NOMO-1 treated with DMSO at 0.1 percent for 48 hours (cell line): ENCODE data around the gene GABRA5.
A peak's percentile ranks its signal among the peaks of the same experiment; 100 is the strongest.
"Not testable (repeated sequence)": the region's sequence is repeated elsewhere in the genome, so short reads cannot be mapped to it uniquely, and the experiment has no call there.

Experiments
- DNase-seq: peaks from one replicate; lab custom pipeline; 2025; ENCODE audit not compliant: unreplicated experiment; lab: John Stamatoyannopoulos, UW

GABRA5 gene

GRCh38 chr15:26875476-26875850 lies 8.6 kb downstream of the GABRA5 start:
- DNase-seq, result no peak

DNA sequence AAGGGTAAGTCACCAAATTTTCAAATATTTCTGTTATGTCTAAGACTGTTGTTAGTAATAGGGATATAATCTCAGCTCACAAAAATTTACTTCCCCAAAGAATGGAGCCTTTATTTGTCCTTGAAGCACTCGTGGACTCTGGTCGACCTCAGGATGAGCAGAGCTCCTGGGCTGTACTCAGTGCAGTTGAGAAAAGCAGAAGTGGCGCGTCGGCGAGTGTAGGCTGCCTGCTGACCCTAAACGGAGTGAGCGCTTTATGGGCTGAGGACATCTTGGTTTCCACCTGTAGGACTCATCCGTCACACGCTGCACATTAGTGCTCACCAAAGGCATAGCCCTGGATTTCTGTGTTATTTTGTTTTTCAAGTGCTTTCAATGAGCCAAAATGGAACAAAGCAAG lies 11.0 kb downstream of the GABRA5 start:
- no peak for DNase-seq

GRCh38 chr15:26879706-26880105 lies 12.8 kb downstream of the GABRA5 start:
- no peak for DNase-seq

GRCh38 chr15:26882112-26882511 lies 15.2 kb downstream of the GABRA5 start:
- no peak for DNase-seq

- no peak for DNase-seq
These were observed 15.9 kb downstream of the GABRA5 start for GRCh38 chr15:26882616-26883365.

DNA sequence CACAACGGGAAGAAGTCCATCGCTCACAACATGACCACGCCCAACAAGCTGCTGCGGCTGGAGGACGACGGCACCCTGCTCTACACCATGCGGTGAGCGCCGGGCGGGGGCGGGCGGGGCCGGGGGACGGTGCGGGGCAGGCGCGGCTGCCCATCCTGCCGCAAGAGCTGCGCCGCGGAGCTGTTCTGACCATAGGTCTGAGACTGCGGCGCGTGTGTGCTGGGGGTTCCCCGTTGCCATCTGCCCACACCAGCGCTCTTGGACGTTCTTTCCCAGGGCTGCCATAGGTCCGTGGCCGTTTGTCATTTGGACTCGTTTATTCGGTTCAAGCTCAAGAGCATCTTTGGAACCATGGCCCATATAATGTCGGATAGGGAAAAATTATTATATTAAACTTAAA lies 16.6 kb downstream of the GABRA5 start:
- DNase-seq, result no peak

DNA sequence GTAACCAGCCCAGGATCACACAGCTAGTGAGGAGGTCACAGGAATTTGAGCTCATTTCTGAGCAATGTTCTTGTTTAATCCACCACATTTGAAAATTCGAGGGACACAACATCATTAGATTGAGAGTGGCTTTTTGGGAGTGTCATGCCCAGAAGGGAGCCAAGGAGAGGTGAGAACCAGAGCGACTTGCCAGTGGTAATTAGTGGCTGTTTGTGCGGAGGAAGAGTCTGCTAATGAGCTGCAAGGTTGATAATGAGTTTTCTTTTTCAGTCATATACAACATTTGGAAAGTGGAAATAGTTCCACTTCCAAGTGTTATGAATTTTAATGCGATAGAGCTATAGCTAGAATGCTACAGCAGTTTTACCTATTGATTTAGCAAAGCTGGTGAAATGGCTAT lies 19.7 kb downstream of the GABRA5 start:
- no peak for DNase-seq

DNA sequence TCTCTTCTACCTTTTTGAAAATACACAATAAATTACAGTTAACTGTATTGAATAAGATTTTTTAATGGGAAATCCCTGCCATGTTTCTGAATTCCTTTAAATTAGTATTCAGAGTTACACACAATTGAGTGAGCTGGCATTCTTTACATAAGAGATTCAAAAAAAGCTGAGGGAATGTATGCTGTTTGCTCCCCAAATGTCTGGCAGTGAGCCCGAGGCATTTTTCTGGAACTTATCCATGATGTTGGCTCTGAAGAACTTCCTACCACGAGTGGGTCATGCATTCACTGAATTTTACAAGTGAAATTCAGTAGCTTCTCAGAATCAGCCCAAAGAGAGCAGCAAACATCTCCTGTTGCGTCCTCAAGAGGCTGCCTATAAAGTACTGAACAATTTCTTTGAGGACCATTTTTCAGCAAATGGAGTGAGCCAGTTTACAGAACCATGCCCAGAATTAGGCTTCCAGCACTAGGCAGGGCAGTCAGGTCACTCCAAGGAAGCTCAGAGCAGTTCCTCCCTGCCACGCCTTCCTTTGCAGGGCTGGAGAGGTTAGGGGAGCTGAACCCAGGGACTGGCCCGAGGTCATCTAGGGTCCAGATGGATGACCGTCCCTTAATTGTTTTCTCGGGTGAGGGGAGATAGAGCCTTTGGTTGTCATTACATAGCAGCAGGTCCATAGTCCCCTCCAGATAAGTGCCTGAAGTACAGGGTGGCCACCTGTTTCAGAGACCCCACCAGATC lies 21.2 kb downstream of the GABRA5 start:
- DNase-seq, result no peak

DNA sequence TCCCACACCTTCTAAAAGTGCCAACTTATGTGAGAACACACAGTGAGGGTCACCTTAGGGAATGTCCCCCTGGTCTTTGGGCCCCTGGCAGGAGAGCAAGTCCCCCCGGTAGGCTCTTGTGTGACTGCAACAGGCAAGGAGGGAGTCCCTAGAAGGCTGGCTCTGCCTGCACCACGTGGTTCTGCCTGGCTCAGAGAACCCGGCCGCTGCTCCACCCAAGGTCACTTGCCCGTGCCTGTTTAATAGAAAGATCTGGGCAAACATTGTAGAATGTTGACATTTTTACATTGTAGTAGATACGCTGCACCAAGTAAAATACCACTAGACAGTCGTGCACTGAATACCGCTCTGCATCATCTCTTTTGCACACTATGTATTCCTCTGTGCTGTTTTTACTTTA lies 21.9 kb downstream of the GABRA5 start:
- DNase-seq, result no peak

DNA sequence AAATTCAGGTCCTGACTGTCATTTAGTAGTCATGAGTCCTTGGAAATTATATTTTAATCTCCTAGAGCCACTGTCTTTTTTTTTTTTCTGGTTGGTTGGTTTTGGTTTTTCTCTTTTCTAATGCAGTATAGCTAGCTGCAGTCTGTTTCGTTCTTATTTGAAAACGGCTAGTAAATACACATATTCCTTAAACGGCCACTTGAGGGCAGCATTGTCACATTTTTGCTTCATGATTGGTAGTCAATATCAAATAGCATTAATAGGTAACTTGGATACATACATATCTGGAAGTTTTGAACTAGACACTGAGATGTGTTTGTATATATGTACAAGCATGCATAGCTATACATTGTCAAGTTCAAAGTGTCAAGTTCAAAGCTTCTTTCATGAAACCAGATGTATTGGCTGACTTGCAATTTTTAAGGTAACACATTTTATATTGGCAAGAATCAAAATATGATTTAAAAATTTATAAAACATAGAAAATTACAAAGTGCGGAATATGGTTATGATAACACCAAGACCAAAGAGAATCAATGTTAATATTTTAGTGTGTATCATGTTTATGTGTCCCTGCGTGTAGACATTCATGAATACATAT lies 22.5 kb downstream of the GABRA5 start:
- peak; percentile 40 for DNase-seq

DNA sequence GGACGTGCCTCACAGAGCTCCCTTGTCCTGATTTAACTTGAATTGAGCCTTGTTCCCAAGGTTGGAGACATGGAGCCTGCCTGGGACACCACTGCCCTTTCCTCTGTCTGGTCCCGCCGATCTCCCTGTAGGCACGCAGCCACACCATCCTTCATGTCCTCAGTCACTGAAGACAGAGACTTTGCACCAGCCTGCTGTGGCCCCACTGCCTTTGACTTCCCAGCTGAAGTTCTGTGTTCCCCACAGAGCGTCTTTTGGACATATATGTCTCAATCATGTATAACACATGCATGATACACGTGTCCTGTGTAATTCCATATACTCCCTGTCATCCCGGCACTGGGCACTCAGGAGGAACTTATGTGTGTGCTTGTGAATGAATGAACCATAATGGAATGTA lies 23.6 kb downstream of the GABRA5 start:
- DNase-seq, result no peak

- DNase-seq, result no peak
These were observed 24.1 kb downstream of the GABRA5 start for GRCh38 chr15:26890988-26891387.

- peak; percentile 52 for DNase-seq
These were observed 24.8 kb downstream of the GABRA5 start for GRCh38 chr15:26891448-26892181.

DNA sequence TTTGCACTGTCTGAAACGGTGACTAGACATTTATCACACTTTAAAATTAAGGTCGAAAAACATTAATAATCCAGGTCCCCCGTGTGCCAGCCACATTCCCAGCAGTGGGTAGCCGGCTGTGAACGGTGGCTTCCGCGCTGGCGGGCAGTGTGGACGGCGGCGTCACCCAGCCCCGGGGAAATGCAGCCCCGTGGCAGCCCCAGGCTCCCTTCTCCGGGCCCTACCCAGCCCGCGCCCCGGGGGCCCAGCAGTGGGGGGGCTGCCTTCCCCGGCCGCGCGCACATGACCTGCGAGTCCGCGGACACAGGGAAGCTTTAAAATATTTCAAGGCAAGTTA lies 25.3 kb downstream of the GABRA5 start:
- DNase-seq, result no peak

DNA sequence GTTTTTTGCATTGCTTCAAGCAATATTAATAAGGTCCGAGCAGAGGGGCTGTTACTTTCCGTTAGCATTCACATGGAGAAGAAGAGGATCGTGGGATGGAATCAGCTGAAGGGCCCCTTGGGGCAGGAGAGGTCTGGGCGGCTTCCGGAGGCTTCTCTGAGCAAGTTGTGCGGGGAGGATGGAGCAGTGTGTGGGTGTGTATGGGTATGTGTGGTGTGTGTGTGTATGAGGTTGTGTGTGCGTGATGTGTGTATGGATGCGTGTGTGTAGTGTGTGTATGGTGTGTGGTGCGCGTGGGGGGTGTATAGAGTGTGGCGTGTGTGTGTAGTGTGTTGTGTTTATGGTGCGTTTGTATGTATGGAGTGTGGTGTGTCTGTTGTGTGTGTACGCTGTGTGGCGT lies 25.8 kb downstream of the GABRA5 start:
- no peak for DNase-seq

DNA sequence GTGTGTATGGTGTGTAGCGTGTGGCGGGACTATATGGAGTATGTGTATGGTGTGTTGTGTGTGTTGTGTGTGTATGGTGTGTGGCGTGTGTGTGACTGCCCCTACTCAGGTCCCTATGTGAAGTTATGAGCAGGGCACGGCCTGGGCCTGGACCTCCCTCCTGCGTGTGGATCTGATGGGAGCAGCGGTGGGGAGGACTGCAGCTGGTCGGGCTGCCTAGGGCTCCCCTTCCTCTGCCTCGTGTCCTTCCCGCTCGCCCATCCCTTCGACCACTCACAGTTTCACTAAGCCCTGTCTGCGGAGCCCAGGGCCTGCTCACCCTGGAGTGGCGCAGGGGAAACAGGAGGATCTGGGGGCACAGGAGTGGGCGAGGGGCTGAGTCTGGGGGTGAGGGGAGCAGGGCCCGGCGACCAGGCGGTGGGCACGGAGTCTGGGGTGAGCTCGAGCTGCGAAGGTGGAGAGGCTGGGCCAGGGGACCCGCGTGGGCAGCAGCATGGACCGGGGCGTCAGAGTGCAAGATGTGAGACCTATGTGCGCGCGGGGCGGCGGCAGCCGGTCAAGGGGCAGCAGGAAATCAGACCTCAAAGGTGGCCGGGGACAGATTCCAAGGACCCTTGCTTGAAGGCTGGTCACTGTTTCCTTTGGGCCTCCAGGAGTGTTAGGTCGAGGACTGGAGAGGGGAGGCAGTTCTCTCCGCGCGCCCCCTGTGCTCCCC lies 26.6 kb downstream of the GABRA5 start:
- DNase-seq, result no peak

- no peak for DNase-seq
These were observed 27.3 kb downstream of the GABRA5 start for GRCh38 chr15:26894181-26894580.

- DNase-seq, result not testable (repeated sequence)
These were observed 28.5 kb downstream of the GABRA5 start for GRCh38 chr15:26895346-26895745.

- DNase-seq, result no peak
These were observed 32.8 kb downstream of the GABRA5 start for GRCh38 chr15:26899658-26900057.

DNA sequence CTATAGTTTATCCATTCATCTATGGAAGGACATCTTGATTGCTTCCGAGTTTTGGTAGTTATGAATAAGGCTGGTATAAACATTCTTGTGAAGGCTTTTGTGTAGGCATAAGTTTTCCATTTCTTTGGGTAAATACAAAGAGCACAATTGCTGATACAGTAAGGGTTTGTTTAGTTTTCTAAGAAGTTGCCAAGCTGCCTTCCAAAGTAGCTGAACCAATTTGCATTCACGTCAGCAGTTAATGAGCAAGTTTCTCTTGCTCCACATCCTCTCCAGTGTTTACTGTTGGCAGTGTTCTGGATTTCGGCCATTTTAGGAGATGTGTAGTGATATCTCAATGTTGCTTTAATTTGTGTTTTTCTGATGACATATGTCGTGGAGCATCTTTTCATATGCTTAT lies 34.2 kb downstream of the GABRA5 start:
- DNase-seq, result no peak

DNA sequence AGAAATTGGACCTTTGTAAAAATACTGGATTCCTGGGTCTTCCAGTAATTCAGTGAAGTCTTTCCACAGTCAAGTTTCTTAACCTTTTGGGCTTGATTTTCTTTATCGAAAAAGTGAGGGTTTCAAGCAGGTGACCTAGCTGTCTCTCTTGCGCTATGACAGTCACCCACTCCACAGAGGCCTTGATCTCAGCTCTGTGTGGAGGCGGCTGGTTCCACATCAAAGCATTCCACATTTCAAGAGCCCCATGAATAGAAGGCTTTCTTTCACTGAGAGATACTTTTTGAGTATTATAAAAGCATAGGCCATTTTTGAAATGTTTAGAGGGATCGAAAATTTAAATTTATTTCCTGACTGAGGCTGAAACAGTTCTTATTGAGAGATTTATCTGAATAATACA lies 43.9 kb downstream of the GABRA5 start:
- no peak for DNase-seq
